ENCODE results near the gene NPR3.
"Not testable (repeated sequence)": the region's sequence is repeated elsewhere in the genome, so short reads cannot be mapped to it uniquely, and the experiment has no call there.

Gene NPR3

GRCh38 chr5:32760091-32760509, 49.0 kb downstream of the NPR3 start:
- no peak for DNase-seq (ENCODE audit: low read depth, low spot score)

- DNase-seq (ENCODE audit: low read depth, low spot score) = no peak
Measured at GRCh38 chr5:32765266-32765665, 54.1 kb downstream of the NPR3 start.

- no peak for DNase-seq (ENCODE audit: low read depth, low spot score)
Measured at GRCh38 chr5:32767948-32768467, 56.9 kb downstream of the NPR3 start.

GRCh38 chr5:32769711-32770110, 58.6 kb downstream of the NPR3 start:
- no peak for DNase-seq (ENCODE audit: low read depth, low spot score)

- no peak for DNase-seq (ENCODE audit: low read depth, low spot score)
Measured at GRCh38 chr5:32770444-32770843, 59.3 kb downstream of the NPR3 start.

- no peak for DNase-seq (ENCODE audit: low read depth, low spot score)
Measured at GRCh38 chr5:32771037-32771436, 59.9 kb downstream of the NPR3 start.

GRCh38 chr5:32773944-32774343, 62.8 kb downstream of the NPR3 start:
- DNase-seq (ENCODE audit: low read depth, low spot score) = no peak

- DNase-seq (ENCODE audit: low read depth, low spot score) = no peak
Measured at GRCh38 chr5:32776200-32776599, 65.1 kb downstream of the NPR3 start.

- DNase-seq (ENCODE audit: low read depth, low spot score) = no peak
Measured at GRCh38 chr5:32777222-32777621, 66.1 kb downstream of the NPR3 start.

GRCh38 chr5:32777733-32778132, 66.6 kb downstream of the NPR3 start:
- DNase-seq (ENCODE audit: low read depth, low spot score) = no peak

- DNase-seq (ENCODE audit: low read depth, low spot score) = no peak
Measured at GRCh38 chr5:32778403-32778802, 67.3 kb downstream of the NPR3 start.

GRCh38 chr5:32779754-32780415, 68.8 kb downstream of the NPR3 start:
- no peak for DNase-seq (ENCODE audit: low read depth, low spot score)

GRCh38 chr5:32780508-32780919, 69.4 kb downstream of the NPR3 start:
- DNase-seq (ENCODE audit: low read depth, low spot score) = no peak

- DNase-seq (ENCODE audit: low read depth, low spot score) = no peak
Measured at GRCh38 chr5:32783661-32784060, 72.5 kb downstream of the NPR3 start.

GRCh38 chr5:32785611-32786254, 74.6 kb downstream of the NPR3 start:
- no peak for DNase-seq (ENCODE audit: low read depth, low spot score)

- no peak for DNase-seq (ENCODE audit: low read depth, low spot score)
Measured at GRCh38 chr5:32786311-32786710, 75.2 kb downstream of the NPR3 start.

- no peak for DNase-seq (ENCODE audit: low read depth, low spot score)
Measured at GRCh38 chr5:32790411-32790951, 79.4 kb downstream of the NPR3 start.

- no peak for DNase-seq (ENCODE audit: low read depth, low spot score)
Measured at GRCh38 chr5:32791536-32792243, 80.6 kb downstream of the NPR3 start.

- no peak for DNase-seq (ENCODE audit: low read depth, low spot score)
Measured at GRCh38 chr5:32794086-32794485, 83.0 kb downstream of the NPR3 start.

GRCh38 chr5:32802764-32803163, 91.6 kb downstream of the NPR3 start:
- no peak for DNase-seq (ENCODE audit: low read depth, low spot score)

- no peak for DNase-seq (ENCODE audit: low read depth, low spot score)
Measured at GRCh38 chr5:32803656-32804055, 92.5 kb downstream of the NPR3 start.

- DNase-seq (ENCODE audit: low read depth, low spot score) = not testable (repeated sequence)
Measured at GRCh38 chr5:32805462-32805861, 94.3 kb downstream of the NPR3 start.

Measured in activated CD4-positive, CD25-positive, alpha-beta regulatory T cell treated with anti-CD3 and anti-CD28 coated beads, Interleukin-2, amount 50 U/mL, for 16 hours (primary cell).